Right atrium auricular region (tissue), 2 donors: Measurements from ENCODE around the gene CNDP1. TPM values are rescaled to one million over a fixed set of nuclear protein-coding genes. Genes with fewer than 3 reads are reported as not detected.
A peak's percentile ranks its signal among the peaks of the same experiment; 100 is the strongest.
"Not testable (repeated sequence)": the region's sequence is repeated elsewhere in the genome, so short reads cannot be mapped to it uniquely, and the experiment has no call there.

ENCODE experiments used
- DNase-seq: peaks from one replicate; pipeline ENCODE4 v3.0.0-alpha.2; 2019; ENCODE audit warnings: low spot score
- H3K27ac ChIP-seq, 2 donors: fragments of 200-600 bp; sonication (generic); 1 replicate in 1 of 2; 2 replicates in 1 of 2; pipeline ENCODE4 v1.5.1; 2016 to 2019
- H3K27me3 ChIP-seq, 2 donors: fragments of 200-600 bp; sonication (generic); one replicate each; pipeline versions ENCODE4 v1.5.1 to v1.6.0; 2017 to 2019
- H3K36me3 ChIP-seq: fragments of 200-600 bp; sonication (generic); one replicate; pipeline ENCODE4 v1.5.1; 2016
- H3K4me1 ChIP-seq, 2 donors: fragments of 200-600 bp; sonication (generic); one replicate each; pipeline versions ENCODE4 v1.5.1 to v1.6.0; 2017 to 2019
- H3K4me3 ChIP-seq, 2 donors: fragments of 200-600 bp; sonication (generic); 1 replicate in 1 of 2; 2 replicates in 1 of 2; pipeline ENCODE4 v1.5.1; 2017 to 2019; ENCODE audit warnings: mild to moderate bottlenecking in 1 of 2, moderate library complexity in 1 of 2
- H3K9me3 ChIP-seq, 2 donors: fragments of 200-600 bp; sonication (generic); one replicate each; pipeline ENCODE4 v1.5.1; 2019
- CTCF ChIP-seq, 2 donors: fragments of 200-600 bp; sonication (generic); IDR thresholded peaks; one replicate each; pipeline ENCODE4 v1.5.1; 2019; ENCODE audit warnings: antibody characterized with exemption in 2 of 2
- total RNA-seq, 2 donors: library from RNA; depleted of rRNA; stranded (reverse); fragments of >200 nt; gene quantifications; one replicate each; pipeline ENCODE4 v1.1.0, GENCODE V29; 2016

The CNDP1 gene
- total RNA-seq, 2 donors from 2014 or later, result not detected

DNA sequence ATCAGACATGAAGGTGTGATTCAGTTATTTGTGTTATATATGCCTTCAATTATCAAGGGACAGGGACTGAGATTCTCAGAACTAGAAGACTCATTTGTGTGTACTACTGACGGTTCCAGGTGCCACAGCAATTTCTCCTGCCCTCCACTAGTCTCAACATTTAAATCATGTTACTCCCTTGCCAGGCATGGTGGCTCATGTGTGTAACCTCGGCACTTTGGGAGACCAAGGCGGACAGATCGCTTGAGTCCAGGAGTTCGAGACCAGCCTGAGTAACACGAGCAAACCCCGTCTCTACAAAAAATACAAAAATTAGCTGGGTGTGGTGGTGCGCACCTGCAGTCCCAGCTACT is 37.0 kb upstream of the CNDP1 start:
- Histone ChIP-seq H3K27me3 (no peaks in the 10 kb centered on the region), H3K27ac (peak overlapping the region in 1 of 2 donors; percentile 92), H3K9me3 (no peaks in the 10 kb centered on the region), H3K4me1 (peaks cover 0 to 36% of the 10 kb centered on the region in 2 donors), H3K36me3 (peaks cover 14% of the 10 kb centered on the region), H3K4me3 (peak overlapping the region in 1 of 2 donors; percentile 92)
- no peak for DNase-seq
- TF ChIP-seq CTCF (IDR thresholded peaks at IDR 0.05), result no peak

DNA sequence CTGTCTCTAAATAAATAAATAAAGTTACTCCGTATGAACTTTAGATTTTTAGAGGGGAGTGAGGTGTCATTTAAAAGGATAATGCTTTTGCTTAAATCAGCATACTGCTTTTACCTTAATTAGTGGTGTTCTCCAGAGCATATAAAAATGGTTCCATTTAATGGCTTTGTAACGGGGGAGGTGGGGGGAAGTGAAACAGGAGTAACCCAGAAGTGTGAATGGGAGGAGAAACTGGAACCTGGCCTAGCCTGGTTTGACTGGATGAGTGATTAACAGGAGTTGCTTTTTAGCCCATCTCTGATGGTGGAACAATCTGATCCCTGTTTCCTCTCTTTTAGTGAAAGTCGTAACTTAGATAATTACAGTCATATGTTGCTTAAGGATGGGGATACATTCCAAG is 36.5 kb upstream of the CNDP1 start:
- Histone ChIP-seq H3K27ac (peak overlapping the region in 1 of 2 donors; percentile 24), H3K9me3 (no peaks in the 10 kb centered on the region), H3K27me3 (no peaks in the 10 kb centered on the region), H3K4me1 (peaks cover 0 to 36% of the 10 kb centered on the region in 2 donors), H3K36me3 (peaks cover 19% of the 10 kb centered on the region), H3K4me3 (no peak overlapping the region)
- DNase-seq, result no peak
- TF ChIP-seq CTCF (IDR thresholded peaks at IDR 0.05), result no peak

DNA sequence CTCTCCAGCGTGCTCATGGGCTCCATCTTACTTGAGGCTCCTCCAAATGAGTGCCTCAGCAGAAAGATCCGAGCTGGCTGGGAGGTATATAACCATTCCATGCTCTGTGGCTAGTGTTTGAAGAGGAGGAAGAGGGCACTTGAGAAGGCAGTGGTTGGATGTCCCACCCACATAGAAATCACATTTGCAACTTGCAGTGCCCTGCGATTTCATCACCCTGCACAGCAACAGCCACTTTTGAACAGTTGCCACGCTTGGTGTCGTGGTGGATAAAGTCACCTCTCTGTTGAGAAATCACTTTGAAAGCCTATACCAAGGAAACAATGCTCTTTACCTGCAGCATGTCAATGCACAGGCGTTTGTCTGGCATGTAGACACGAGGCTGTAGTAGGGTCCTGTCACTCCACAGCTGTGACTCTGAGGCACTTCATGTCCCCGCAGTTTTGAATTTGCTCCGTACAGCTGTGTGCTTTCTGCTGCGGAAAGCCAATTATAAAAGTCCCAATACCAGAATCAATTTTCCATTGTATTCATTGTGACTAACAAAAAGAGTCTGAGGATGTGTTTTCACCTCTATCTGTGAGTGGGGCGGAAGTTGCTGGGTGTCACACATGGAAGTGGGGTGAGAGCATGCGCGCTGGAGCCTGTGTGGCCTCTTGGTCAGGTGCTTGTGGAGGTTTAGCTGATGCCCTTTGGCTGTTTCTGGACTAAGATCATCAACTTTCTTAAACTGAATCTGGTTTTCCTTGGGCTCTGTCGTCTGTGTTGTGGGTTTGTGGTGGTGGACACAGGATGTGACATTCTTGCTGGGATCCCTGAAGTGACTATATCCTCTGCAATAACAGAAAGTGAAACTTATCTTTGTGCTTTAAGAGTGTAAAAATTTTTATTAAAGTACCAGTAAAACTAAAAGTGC is 35.3 kb upstream of the CNDP1 start:
- DNase-seq, result no peak
- H3K4me3 ChIP-seq, result peak overlapping the region in 1 of 2 donors; percentile 21
- H3K4me1 ChIP-seq, result peaks cover 0 to 36% of the 10 kb centered on the region in 2 donors
- peak overlapping the region; percentile 41 to 61 for H3K27ac ChIP-seq
- no peak for TF ChIP-seq CTCF (IDR thresholded peaks at IDR 0.05)
- peaks cover 30% of the 10 kb centered on the region for H3K36me3 ChIP-seq
- no peaks in the 10 kb centered on the region for H3K9me3 ChIP-seq
- H3K27me3 ChIP-seq, result no peaks in the 10 kb centered on the region

GRCh38 chr18:74499633-74500032 is 34.7 kb upstream of the CNDP1 start:
- peak; percentile 63 for DNase-seq
- Histone ChIP-seq H3K9me3 (no peaks in the 10 kb centered on the region), H3K27me3 (no peaks in the 10 kb centered on the region), H3K36me3 (peaks cover 37% of the 10 kb centered on the region), H3K4me1 (peaks cover 0 to 36% of the 10 kb centered on the region in 2 donors), H3K4me3 (peak overlapping the region in 1 of 2 donors; percentile 21), H3K27ac (peak overlapping the region; percentile 41 to 61)
- no peak for TF ChIP-seq CTCF (IDR thresholded peaks at IDR 0.05)

- peaks cover 41% of the 10 kb centered on the region for H3K36me3 ChIP-seq
- H3K4me3 ChIP-seq, result peak overlapping the region in 1 of 2 donors; percentile 21
- no peaks in the 10 kb centered on the region for H3K27me3 ChIP-seq
- H3K9me3 ChIP-seq, result no peaks in the 10 kb centered on the region
- peaks cover 0 to 30% of the 10 kb centered on the region in 2 donors for H3K4me1 ChIP-seq
- TF ChIP-seq CTCF (IDR thresholded peaks at IDR 0.05), result no peak
- no peak for DNase-seq
- H3K27ac ChIP-seq, result peak overlapping the region in 1 of 2 donors; percentile 41
These were observed 33.9 kb upstream of the CNDP1 start for GRCh38 chr18:74500372-74500771.

GRCh38 chr18:74500774-74501173 is 33.5 kb upstream of the CNDP1 start:
- H3K36me3 ChIP-seq, result peaks cover 45% of the 10 kb centered on the region

More at GRCh38 chr18:74500774-74501173, 33.5 kb upstream of the CNDP1 start:
- not testable (repeated sequence) for H3K4me3 ChIP-seq, H3K27me3 ChIP-seq, H3K9me3 ChIP-seq, DNase-seq
- H3K27ac ChIP-seq, result peak overlapping the region in 1 of 2 donors; percentile 37
- H3K4me1 ChIP-seq, result peaks cover 0 to 30% of the 10 kb centered on the region in 2 donors
